Measurements from ENCODE around the gene INPP5K. TPM values are rescaled to one million over a fixed set of nuclear protein-coding genes. Genes with fewer than 3 reads are reported as not detected.

Gene INPP5K
- total and polyA plus RNA-seq, 2 donors (not counting 1 experiment from before 2014, with no cell fraction given), result 53.8 to 77.9 TPM

- Histone ChIP-seq H3K27ac (ENCODE audit: low read length in 2 of 2) (peak overlapping the region; percentile 10 to 81), H3K9ac (ENCODE audit: low read length) (no peak overlapping the region), H3K79me2 (ENCODE audit: control insufficient read depth, insufficient read depth, low read length) (peaks cover 17% of the 10 kb centered on the region), H3K36me3 (replicated peaks in 1 of 2; ENCODE audit: control extremely low read depth in 1 of 2, control insufficient read depth in 1 of 2, extremely low read depth in 1 of 2, insufficient read depth in 2 of 2, low read length in 1 of 2) (peaks cover 0 to 43% of the 10 kb centered on the region in 2 experiments), H3K4me2 (replicated peaks; ENCODE audit: low read depth, low read length, poor library complexity, severe bottlenecking) (peak overlapping the region; percentile 78), H3K27me3 (replicated peaks in 1 of 4; ENCODE audit: control extremely low read depth in 1 of 4, control insufficient read depth in 3 of 4, insufficient read depth in 4 of 4, low read length in 3 of 4) (no peaks in the 10 kb centered on the region), H2AFZ (ENCODE audit: insufficient read depth, low read depth, low read length, poor library complexity, severe bottlenecking) (no peak overlapping the region), H3K9me3 (ENCODE audit: control extremely low read depth in 1 of 3, control insufficient read depth in 2 of 3, insufficient read depth in 1 of 3, low read length in 2 of 3) (no peaks in the 10 kb centered on the region), H4K20me1 (ENCODE audit: control insufficient read depth, insufficient read depth, low read length, poor library complexity, severe bottlenecking) (peaks cover 54% of the 10 kb centered on the region), H3K4me3 (ENCODE audit: control extremely low read depth in 1 of 5, extremely low read depth in 1 of 5, insufficient read depth in 1 of 5, low read depth in 2 of 5, low read length in 4 of 5) (peak overlapping the region in 1 of 5 experiments; percentile 1), H3K4me1 (ENCODE audit: control insufficient read depth in 2 of 2, insufficient read depth in 2 of 2, low read length in 2 of 2) (peaks cover 36 to 66% of the 10 kb centered on the region in 2 donors)
- no peaks in the 10 kb centered on the region for H3K27me3 Mint-ChIP-seq
- ATAC-seq (ENCODE audit: low read depth) (peak; percentile 56), DNase-seq (peak; percentile 75)
- peaks cover 42% of the 10 kb centered on the region for H3K4me1 Mint-ChIP-seq
- intact Hi-C loops (cut with micrococcal nuclease), result loop anchor here (1.0 to 5.0 kb wide), 4 partner anchors 11 to 107 kb away; no protein-coding TSS in a partner anchor
- WGBS (ENCODE audit: insufficient coverage), result 24% methylated on average over 23 of the region's 31 CpGs
- H3K4me3 Mint-ChIP-seq, result peak overlapping the region; percentile 82
- TF ChIP-seq EZH2 (IDR thresholded peaks at IDR 0.05; ENCODE audit: borderline replicate concordance, insufficient read depth, low read depth, low read length, poor library complexity, severe bottlenecking), result no peak
- TF ChIP-seq, protein P1, sequence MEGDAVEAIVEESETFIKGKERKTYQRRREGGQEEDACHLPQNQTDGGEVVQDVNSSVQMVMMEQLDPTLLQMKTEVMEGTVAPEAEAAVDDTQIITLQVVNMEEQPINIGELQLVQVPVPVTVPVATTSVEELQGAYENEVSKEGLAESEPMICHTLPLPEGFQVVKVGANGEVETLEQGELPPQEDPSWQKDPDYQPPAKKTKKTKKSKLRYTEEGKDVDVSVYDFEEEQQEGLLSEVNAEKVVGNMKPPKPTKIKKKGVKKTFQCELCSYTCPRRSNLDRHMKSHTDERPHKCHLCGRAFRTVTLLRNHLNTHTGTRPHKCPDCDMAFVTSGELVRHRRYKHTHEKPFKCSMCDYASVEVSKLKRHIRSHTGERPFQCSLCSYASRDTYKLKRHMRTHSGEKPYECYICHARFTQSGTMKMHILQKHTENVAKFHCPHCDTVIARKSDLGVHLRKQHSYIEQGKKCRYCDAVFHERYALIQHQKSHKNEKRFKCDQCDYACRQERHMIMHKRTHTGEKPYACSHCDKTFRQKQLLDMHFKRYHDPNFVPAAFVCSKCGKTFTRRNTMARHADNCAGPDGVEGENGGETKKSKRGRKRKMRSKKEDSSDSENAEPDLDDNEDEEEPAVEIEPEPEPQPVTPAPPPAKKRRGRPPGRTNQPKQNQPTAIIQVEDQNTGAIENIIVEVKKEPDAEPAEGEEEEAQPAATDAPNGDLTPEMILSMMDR (IDR thresholded peaks at IDR 0.05), result no peak
- peak overlapping the region; percentile 81 for H3K27ac Mint-ChIP-seq
- H3K9me3 Mint-ChIP-seq (ENCODE audit: insufficient read depth), result no peaks in the 10 kb centered on the region
- ChIA-PET POLR2A (interaction anchor here (0.5 to 2.4 kb wide), 11 partner anchors 8 to 241 kb away, joined by 3 to 24 read pairs (median 8); partner anchors contain the start of genes INPP5K and SLC43A2), CTCF (interaction anchor here (0.7 to 3.9 kb wide), 7 partner anchors 10 to 281 kb away, joined by 3 to 23 read pairs (median 4); partner anchors contain the start of gene INPP5K)
Observed at GRCh38 chr17:1474402-1475189, 41.8 kb downstream of the INPP5K start.

All from B cell (primary cell).